GM18519 (cell line): ENCODE measurements around the gene CLEC4E.
"Not testable (repeated sequence)": the region's sequence is repeated elsewhere in the genome, so short reads cannot be mapped to it uniquely, and the experiment has no call there.

Source experiments
- ATAC-seq: cut with Tn5 transposase; IDR thresholded peaks from one replicate; pipeline ENCODE4 v1.9.1; 2021; ENCODE audit warnings: mild to moderate bottlenecking, moderate library complexity; ENCODE audit not compliant: unreplicated experiment, low FRiP score

Gene CLEC4E

GRCh38 chr12:8544295-8544694 is 3.6 kb upstream of the CLEC4E start:
- ATAC-seq, result peak; percentile 46

- no peak for ATAC-seq
These were observed 857 bp upstream of the CLEC4E start for GRCh38 chr12:8541562-8541961.

- ATAC-seq, result not testable (repeated sequence)
These were observed 2.9 kb downstream of the CLEC4E start for GRCh38 chr12:8537820-8538219.

GRCh38 chr12:8532045-8532444 is 8.7 kb downstream of the CLEC4E start:
- ATAC-seq, result no peak

GRCh38 chr12:8527250-8528130 is 13.2 kb downstream of the CLEC4E start:
- ATAC-seq, result no peak

GRCh38 chr12:8519171-8519570 is 21.5 kb downstream of the CLEC4E start:
- ATAC-seq, result no peak

GRCh38 chr12:8517971-8518370 is 22.7 kb downstream of the CLEC4E start:
- no peak for ATAC-seq

- no peak for ATAC-seq
These were observed 27.4 kb downstream of the CLEC4E start, which contains the start of gene CLEC4D for GRCh38 chr12:8513256-8513655. CLEC4D (plus strand) TSS chr12:8513503; CDS start chr12:8513733, 230 bp downstream.

- ATAC-seq, result no peak
These were observed 31.5 kb downstream of the CLEC4E start for GRCh38 chr12:8508910-8509841.

- ATAC-seq, result no peak
These were observed 32.5 kb downstream of the CLEC4E start for GRCh38 chr12:8508223-8508622.

GRCh38 chr12:8507596-8507995 is 33.1 kb downstream of the CLEC4E start:
- no peak for ATAC-seq

GRCh38 chr12:8504351-8504750 is 36.4 kb downstream of the CLEC4E start:
- no peak for ATAC-seq

GRCh38 chr12:8501720-8502119 is 39.0 kb downstream of the CLEC4E start:
- ATAC-seq, result no peak

- no peak for ATAC-seq
These were observed 41.1 kb downstream of the CLEC4E start for GRCh38 chr12:8499616-8500015.

GRCh38 chr12:8496074-8496473 is 44.6 kb downstream of the CLEC4E start:
- ATAC-seq, result not testable (repeated sequence)

GRCh38 chr12:8495671-8496070 is 45.0 kb downstream of the CLEC4E start:
- ATAC-seq, result not testable (repeated sequence)

GRCh38 chr12:8493084-8493483 is 47.6 kb downstream of the CLEC4E start:
- ATAC-seq, result peak; percentile 92

- no peak for ATAC-seq
These were observed 48.8 kb downstream of the CLEC4E start for GRCh38 chr12:8491646-8492530.
